IMR-90 (cell line): ENCODE measurements around the gene AQP1. TPM values are rescaled to one million over a fixed set of nuclear protein-coding genes. Genes with fewer than 3 reads are reported as not detected.

ENCODE experiments used
- ATAC-seq: fragments of 200-7000 bp; cut with Tn5 transposase; 2 replicates; pipeline ENCODE4 v1.9.1; 2020; ENCODE audit warnings: low read depth, mild to moderate bottlenecking, moderate library complexity
- BruUV-seq: library from RNA; stranded (reverse); fragments of 400-500 nt; replicated peaks from 2 replicates; lab custom pipeline; 2021; lab: Mats Ljungman, UMichigan
- CTCF ChIA-PET: fragments of 300-600 bp; formaldehyde crosslinking; extraction: SDS; loops from one replicate; lab custom pipeline; 2021; ENCODE audit warnings: antibody characterized with exemption; lab: Yijun Ruan, JAX
- POLR2A ChIA-PET: fragments of 300-600 bp; sonication (Branson Sonifier 250); formaldehyde crosslinking; loops from one replicate; lab custom pipeline; 2022; ENCODE audit warnings: antibody characterized with exemption; ENCODE audit not compliant: unreplicated experiment; lab: Charles Lee
- DNase-seq: peaks from one replicate; pipeline ENCODE4 v3.0.0; 2013
- H2AFZ ChIP-seq: replicated peaks from 2 replicates; pipeline ENCODE3; 2013; ENCODE audit warnings: low read length, mild to moderate bottlenecking; ENCODE audit not compliant: poor library complexity
- H2AK5ac ChIP-seq: 2 replicates; pipeline ENCODE4 v1.6.1; 2013; ENCODE audit warnings: low read depth, low read length, inconsistent platforms
- H2AK9ac ChIP-seq: replicated peaks from 2 replicates; pipeline ENCODE3; 2013; ENCODE audit warnings: mild to moderate bottlenecking, low read depth, low read length, moderate library complexity; ENCODE audit not compliant: poor library complexity
- H2BK120ac ChIP-seq: 2 replicates; pipeline ENCODE4 v1.6.1; 2013; ENCODE audit warnings: low read depth, low read length, inconsistent platforms
- H2BK15ac ChIP-seq: 3 replicates; pipeline ENCODE4 v1.6.1; 2013; ENCODE audit warnings: low read depth, low read length, inconsistent platforms
- H2BK20ac ChIP-seq: 2 replicates; pipeline ENCODE4 v1.6.1; 2013; ENCODE audit warnings: low read depth, mild to moderate bottlenecking, inconsistent platforms, low read length, moderate library complexity
- H2BK5ac ChIP-seq: 2 replicates; pipeline ENCODE4 v1.6.1; 2013; ENCODE audit warnings: mild to moderate bottlenecking, low read depth, low read length, inconsistent platforms; ENCODE audit not compliant: poor library complexity, severe bottlenecking
- H3K14ac ChIP-seq: replicated peaks from 2 replicates; pipeline ENCODE4 v1.6.1; 2013; ENCODE audit warnings: low read depth, low read length, inconsistent platforms
- H3K18ac ChIP-seq: 2 replicates; pipeline ENCODE4 v1.6.1; 2013; ENCODE audit warnings: low read depth, low read length, control low read depth
- H3K23ac ChIP-seq: 2 replicates; pipeline ENCODE4 v1.6.1; 2013; ENCODE audit warnings: low read depth, low read length, inconsistent platforms
- H3K27ac ChIP-seq: 2 replicates; pipeline ENCODE4 v1.5.1; 2013; ENCODE audit warnings: mild to moderate bottlenecking, control low read depth, low read length; ENCODE audit not compliant: insufficient read depth
- H3K27me3 ChIP-seq: 2 replicates; pipeline ENCODE4 v1.6.1; 2013; ENCODE audit warnings: low read length; ENCODE audit not compliant: control insufficient read depth, insufficient read depth
- H3K36me3 ChIP-seq: 2 replicates; pipeline ENCODE4 v1.6.1; 2013; ENCODE audit warnings: low read length, mixed read lengths; ENCODE audit not compliant: control insufficient read depth, insufficient read depth
- H3K4ac ChIP-seq: 2 replicates; pipeline ENCODE4 v1.6.1; 2013; ENCODE audit warnings: low read depth, low read length, inconsistent platforms
- H3K4me1 ChIP-seq: 2 replicates; pipeline ENCODE4 v1.6.1; 2013; ENCODE audit warnings: low read length, mixed read lengths; ENCODE audit not compliant: control insufficient read depth, insufficient read depth
- H3K4me2 ChIP-seq: 2 replicates; pipeline ENCODE4 v1.6.1; 2013; ENCODE audit warnings: low read depth, mild to moderate bottlenecking, control low read depth, low read length, moderate library complexity
- H3K4me3 ChIP-seq: 2 replicates; pipeline ENCODE4 v1.5.1; 2013; ENCODE audit warnings: low read depth, mild to moderate bottlenecking, control low read depth, low read length, moderate library complexity; ENCODE audit not compliant: insufficient read depth
- H3K56ac ChIP-seq: 2 replicates; pipeline ENCODE4 v1.6.1; 2013; ENCODE audit warnings: low read length, inconsistent platforms; ENCODE audit not compliant: insufficient read depth; ENCODE audit errors: extremely low read depth
- H3K79me1 ChIP-seq, 2 experiments: 2 replicates each; pipeline ENCODE4 v1.6.1; 2013; ENCODE audit warnings: low read length in 2 of 2, inconsistent platforms in 1 of 2, low read depth in 1 of 2
- H3K9ac ChIP-seq: 2 replicates; pipeline ENCODE4 v1.6.1; 2013; ENCODE audit warnings: low read depth, low read length, control low read depth
- H3K9me1 ChIP-seq: 2 replicates; pipeline ENCODE4 v1.6.1; 2013; ENCODE audit warnings: low read length, inconsistent platforms; ENCODE audit not compliant: insufficient read depth
- H3K9me3 ChIP-seq: 2 replicates; pipeline ENCODE4 v1.6.1; 2013; ENCODE audit warnings: low read length; ENCODE audit not compliant: control insufficient read depth, insufficient read depth
- H4K20me1 ChIP-seq: 2 replicates; pipeline ENCODE4 v1.6.1; 2013; ENCODE audit warnings: low read length, inconsistent platforms; ENCODE audit not compliant: insufficient read depth
- H4K5ac ChIP-seq: 2 replicates; pipeline ENCODE4 v1.6.1; 2013; ENCODE audit warnings: mild to moderate bottlenecking, low read depth, low read length, control low read depth
- H4K8ac ChIP-seq, 2 experiments: 2 replicates each; pipeline ENCODE4 v1.6.1; 2013; ENCODE audit warnings: low read depth in 2 of 2, low read length in 2 of 2, control low read depth in 1 of 2, inconsistent platforms in 1 of 2
- H4K91ac ChIP-seq: 2 replicates; pipeline ENCODE4 v1.6.1; 2013; ENCODE audit warnings: low read depth, low read length, inconsistent platforms; ENCODE audit not compliant: insufficient read depth
- BHLHE40 ChIP-seq: fragments of 150-350 bp; IDR thresholded peaks from 2 replicates; pipeline ENCODE4 v1.6.1; 2016; ENCODE audit warnings: mild to moderate bottlenecking, low read depth, low read length
- CEBPB ChIP-seq: IDR thresholded peaks from 2 replicates; pipeline ENCODE4 v1.6.1; 2012; ENCODE audit warnings: low read depth, low read length, improper control_type of control experiment
- CHD1 ChIP-seq: IDR thresholded peaks from 2 replicates; pipeline ENCODE4 v1.6.1; 2012; ENCODE audit warnings: low read depth, low read length, improper control_type of control experiment
- CTCF ChIP-seq: conservative IDR thresholded peaks from 2 replicates; pipeline ENCODE4 v1.5.1; 2012; ENCODE audit warnings: mild to moderate bottlenecking, low read depth, low read length, improper control_type of control experiment
- FOS ChIP-seq: fragments of 150-350 bp; IDR thresholded peaks from 2 replicates; pipeline ENCODE4 v1.6.1; 2016; ENCODE audit warnings: low read depth, low read length
- MAFK ChIP-seq: IDR thresholded peaks from 2 replicates; pipeline ENCODE4 v1.6.1; 2012; ENCODE audit warnings: low read depth, low read length, improper control_type of control experiment
- MAZ ChIP-seq: IDR thresholded peaks from 2 replicates; pipeline ENCODE4 v1.6.1; 2012; ENCODE audit warnings: low read depth, mild to moderate bottlenecking, low read length, improper control_type of control experiment, moderate library complexity, borderline replicate concordance
- MXI1 ChIP-seq: IDR thresholded peaks from 2 replicates; pipeline ENCODE4 v1.6.1; 2012; ENCODE audit warnings: low read depth, mild to moderate bottlenecking, low read length, moderate library complexity, borderline replicate concordance
- NFE2L2 ChIP-seq: fragments of 150-350 bp; IDR thresholded peaks from 2 replicates; pipeline ENCODE4 v1.6.1; 2016; ENCODE audit warnings: low read depth, mild to moderate bottlenecking, low read length
- POLR2A ChIP-seq: IDR thresholded peaks from 2 replicates; pipeline ENCODE4 v1.6.1; 2012; ENCODE audit warnings: mild to moderate bottlenecking, low read depth, low read length
- RCOR1 ChIP-seq: IDR thresholded peaks from 2 replicates; pipeline ENCODE4 v1.6.1; 2012; ENCODE audit warnings: mild to moderate bottlenecking, low read length, improper control_type of control experiment; ENCODE audit not compliant: insufficient replicate concordance
- SMC3 ChIP-seq: fragments of 150-350 bp; IDR thresholded peaks from 2 replicates; pipeline ENCODE4 v1.6.1; 2016; ENCODE audit warnings: low read depth, mild to moderate bottlenecking, antibody characterized with exemption, low read length, moderate library complexity
- WGBS, 2 experiments: methylation state at CpG; one replicate each; pipeline versions ENCODE4 v1.1.5 to v1.1.7; 2013; ENCODE audit warnings: missing lambda C conversion rate in 2 of 2; ENCODE audit not compliant: insufficient read length in 1 of 2; ENCODE audit errors: extremely low coverage in 2 of 2; 5-methylcytosine and 5-hydroxymethylcytosine counted together
- dilution Hi-C: fragments of 300-500 bp; cut with HindIII; formaldehyde crosslinking; loops from one replicate; pipeline ENCODE4 v1.14.3; 2018; ENCODE audit warnings: low sequenced_read_pairs; ENCODE audit not compliant: unreplicated experiment
- in situ Hi-C: fragments of 300-500 bp; cut with MboI; formaldehyde crosslinking; loops from 3 replicates; pipeline ENCODE4 v1.14.3; 2019; ENCODE audit warnings: low sequenced_read_pairs, inconsistent platforms, mixed read lengths
- intact Hi-C: fragments of 100-400 bp; cut with micrococcal nuclease; formaldehyde crosslinking; loops from 2 replicates; pipeline ENCODE4 v1.10.0; 2022
- polyA plus RNA-seq, 3 experiments: library from polyadenylated mRNA; depleted of rRNA; stranded (reverse); fragments of >200 nt; gene quantifications; 2 replicates each; pipeline ENCODE4 v1.2.3, GENCODE V29; 2012; ENCODE audit warnings: low replicate concordance in 1 of 3
- total RNA-seq: library from RNA; depleted of rRNA; stranded (reverse); fragments of >200 nt; gene quantifications from 2 replicates; pipeline ENCODE4 v1.2.3, GENCODE V29; 2012
- TF ChIP-seq, protein P1 (sequence below): fragments of 150-350 bp; IDR thresholded peaks from 2 replicates; pipeline ENCODE4 v1.6.1; 2016; ENCODE audit warnings: low read depth, mild to moderate bottlenecking, low read length, moderate library complexity, borderline replicate concordance

AQP1 gene
- total and polyA plus RNA-seq, 2 of the 4 experiments (the other 2 are of a cell fraction), result 0.18 to 0.39 TPM

DNA sequence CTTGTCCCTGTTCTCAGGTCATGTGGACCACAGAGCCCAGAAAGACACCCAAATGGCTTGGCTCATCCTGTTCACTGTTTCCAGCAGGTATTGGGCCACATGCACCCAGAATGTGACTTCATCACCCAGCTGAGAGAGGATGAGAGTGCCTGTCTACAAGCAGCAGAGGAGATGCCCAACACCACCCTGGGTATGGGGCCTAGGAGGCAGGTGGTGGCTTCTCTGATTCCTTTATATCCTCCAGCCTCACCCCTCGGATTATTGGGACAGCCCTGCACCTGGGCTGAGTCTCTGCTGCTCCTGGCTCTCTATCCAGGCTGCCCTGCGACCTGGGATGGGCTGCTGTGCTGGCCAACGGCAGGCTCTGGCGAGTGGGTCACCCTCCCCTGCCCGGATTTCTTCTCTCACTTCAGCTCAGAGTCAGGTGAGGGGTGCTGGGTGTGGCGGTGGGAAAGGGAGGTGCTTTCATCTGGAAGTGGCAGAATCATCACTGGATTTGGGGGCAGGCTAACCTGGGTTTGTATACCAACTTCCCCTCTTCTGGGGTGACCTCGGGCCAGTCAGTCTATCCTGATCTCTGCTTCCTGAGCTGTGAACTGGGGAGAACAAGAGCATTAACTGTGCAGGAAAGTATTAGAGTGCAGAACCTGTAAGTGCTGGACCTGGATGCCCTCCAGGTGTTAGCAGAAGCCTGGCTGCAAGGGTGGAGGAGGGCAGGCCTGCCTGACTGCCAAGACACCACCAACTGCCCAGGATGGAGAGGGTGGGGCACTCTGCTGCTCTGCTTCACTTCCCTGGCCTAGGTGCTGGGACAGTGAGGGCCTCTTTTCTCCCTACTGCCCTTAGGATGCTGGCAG, 57.3 kb downstream of the AQP1 start (continued):
- TF ChIP-seq CHD1, result no peak

- no peak overlapping the region for H3K14ac ChIP-seq
- CTCF ChIA-PET, result no interaction called here
- TF ChIP-seq POLR2A, result no peak
- TF ChIP-seq, protein P1, sequence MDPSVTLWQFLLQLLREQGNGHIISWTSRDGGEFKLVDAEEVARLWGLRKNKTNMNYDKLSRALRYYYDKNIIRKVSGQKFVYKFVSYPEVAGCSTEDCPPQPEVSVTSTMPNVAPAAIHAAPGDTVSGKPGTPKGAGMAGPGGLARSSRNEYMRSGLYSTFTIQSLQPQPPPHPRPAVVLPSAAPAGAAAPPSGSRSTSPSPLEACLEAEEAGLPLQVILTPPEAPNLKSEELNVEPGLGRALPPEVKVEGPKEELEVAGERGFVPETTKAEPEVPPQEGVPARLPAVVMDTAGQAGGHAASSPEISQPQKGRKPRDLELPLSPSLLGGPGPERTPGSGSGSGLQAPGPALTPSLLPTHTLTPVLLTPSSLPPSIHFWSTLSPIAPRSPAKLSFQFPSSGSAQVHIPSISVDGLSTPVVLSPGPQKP, result no peak
- no peak for TF ChIP-seq NFE2L2
- no peak for TF ChIP-seq MAFK
- no peak for TF ChIP-seq MXI1
- TF ChIP-seq CHD1, result no peak
- TF ChIP-seq RCOR1, result no peak
- no peak for TF ChIP-seq CTCF
- no peak for TF ChIP-seq FOS
- TF ChIP-seq BHLHE40, result no peak
- no peak for TF ChIP-seq SMC3
- TF ChIP-seq MAZ, result no peak
- TF ChIP-seq CEBPB, result no peak
Measured at GRCh38 chr7:30969604-30969970, 57.9 kb downstream of the AQP1 start.

More at GRCh38 chr7:30969604-30969970, 57.9 kb downstream of the AQP1 start:
- H3K9ac ChIP-seq, result no peak overlapping the region
- H4K5ac ChIP-seq, result no peak overlapping the region
- H3K4me1 ChIP-seq, result no peaks in the 10 kb centered on the region
- H3K27ac ChIP-seq, result no peak overlapping the region
- no peak overlapping the region for H2BK5ac ChIP-seq
- no peak overlapping the region for H3K18ac ChIP-seq
- DNase-seq, result no peak
- in situ Hi-C loops (no loop called here), intact Hi-C loops (no loop called here), dilution Hi-C loops (no loop called here)
- H3K9me3 ChIP-seq, result no peaks in the 10 kb centered on the region
- H2BK120ac ChIP-seq, result no peak overlapping the region
- H2AFZ ChIP-seq, result no peak overlapping the region
- H3K36me3 ChIP-seq, result no peaks in the 10 kb centered on the region
- H3K27me3 ChIP-seq, result peaks cover 65% of the 10 kb centered on the region
- no peak for ATAC-seq
- no peak overlapping the region for H4K91ac ChIP-seq
- POLR2A ChIA-PET, result no interaction called here
- H4K8ac ChIP-seq, result no peak overlapping the region
- BruUV-seq, result no TSS peak
- no peak overlapping the region for H3K4me2 ChIP-seq
- H2BK20ac ChIP-seq, result no peak overlapping the region
- no peaks in the 10 kb centered on the region for H4K20me1 ChIP-seq
- no peak overlapping the region for H3K4ac ChIP-seq
- H3K79me1 ChIP-seq, result no peaks in the 10 kb centered on the region
- no peak overlapping the region for H2AK5ac ChIP-seq
- no peak overlapping the region for H3K56ac ChIP-seq
- no CpG with 5 or more reads among the region's 1 CpG for WGBS, 2 experiments
- no peak overlapping the region for H2AK9ac ChIP-seq
- H3K23ac ChIP-seq, result no peak overlapping the region
- no peak overlapping the region for H3K4me3 ChIP-seq
- no peaks in the 10 kb centered on the region for H3K9me1 ChIP-seq
- H2BK15ac ChIP-seq, result no peak overlapping the region
